ENCODE data around the gene NPNT.
"Not testable (repeated sequence)": the region's sequence is repeated elsewhere in the genome, so short reads cannot be mapped to it uniquely, and the experiment has no call there.

The NPNT gene, protein sequence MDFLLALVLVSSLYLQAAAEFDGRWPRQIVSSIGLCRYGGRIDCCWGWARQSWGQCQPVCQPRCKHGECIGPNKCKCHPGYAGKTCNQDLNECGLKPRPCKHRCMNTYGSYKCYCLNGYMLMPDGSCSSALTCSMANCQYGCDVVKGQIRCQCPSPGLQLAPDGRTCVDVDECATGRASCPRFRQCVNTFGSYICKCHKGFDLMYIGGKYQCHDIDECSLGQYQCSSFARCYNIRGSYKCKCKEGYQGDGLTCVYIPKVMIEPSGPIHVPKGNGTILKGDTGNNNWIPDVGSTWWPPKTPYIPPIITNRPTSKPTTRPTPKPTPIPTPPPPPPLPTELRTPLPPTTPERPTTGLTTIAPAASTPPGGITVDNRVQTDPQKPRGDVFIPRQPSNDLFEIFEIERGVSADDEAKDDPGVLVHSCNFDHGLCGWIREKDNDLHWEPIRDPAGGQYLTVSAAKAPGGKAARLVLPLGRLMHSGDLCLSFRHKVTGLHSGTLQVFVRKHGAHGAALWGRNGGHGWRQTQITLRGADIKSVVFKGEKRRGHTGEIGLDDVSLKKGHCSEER

GRCh38 chr4:105894660-105895582 lies at the start of gene NPNT:
Gene NPNT, plus strand, starts transcription at chr4:105895471. Its CDS starts 182 bp downstream, at chr4:105895653.
- no peak for FAIRE-seq

GRCh38 chr4:105845559-105845958 lies 49.7 kb upstream of the NPNT start:
- FAIRE-seq: no peak

DNA sequence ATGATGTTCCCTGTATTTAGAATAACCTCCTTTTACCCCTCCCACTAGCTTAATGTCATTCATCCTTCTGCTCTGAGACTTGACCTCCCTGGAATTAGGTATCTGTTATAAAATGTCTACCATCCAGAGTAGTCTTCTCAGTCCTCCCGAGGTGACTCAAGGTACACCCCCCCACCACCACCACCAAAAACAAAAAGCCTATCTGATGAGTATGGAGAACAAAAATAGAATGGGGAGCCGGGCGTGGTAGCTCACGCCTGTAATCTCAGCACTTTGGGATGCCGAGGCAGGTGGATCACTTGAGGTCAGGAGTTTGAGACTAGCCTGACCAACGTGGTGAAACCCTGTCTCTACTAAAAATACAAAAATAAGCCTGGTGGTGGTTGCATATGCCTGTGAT lies 46.9 kb upstream of the NPNT start:
- FAIRE-seq: not testable (repeated sequence)

DNA sequence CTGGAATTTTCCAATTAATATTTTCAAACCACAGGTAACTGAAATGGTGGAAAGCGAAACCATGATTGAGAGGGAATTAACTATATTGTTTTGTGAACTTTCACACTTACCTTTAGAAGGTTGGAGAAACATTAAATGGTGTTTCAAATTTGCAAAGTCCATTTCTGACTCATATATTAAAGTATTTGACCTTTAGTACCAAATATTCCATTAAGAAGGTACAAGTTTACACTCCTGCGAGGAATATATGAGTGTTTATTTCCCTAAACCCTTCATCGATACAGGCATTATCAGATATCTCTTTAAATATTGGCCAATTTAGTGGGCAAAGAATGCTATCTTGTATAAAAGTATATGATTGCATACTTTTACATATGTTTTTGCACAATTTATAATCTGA lies 44.1 kb upstream of the NPNT start:
- no peak for FAIRE-seq

- not testable (repeated sequence) for FAIRE-seq
Observed at GRCh38 chr4:105852230-105852629, 43.0 kb upstream of the NPNT start.

DNA sequence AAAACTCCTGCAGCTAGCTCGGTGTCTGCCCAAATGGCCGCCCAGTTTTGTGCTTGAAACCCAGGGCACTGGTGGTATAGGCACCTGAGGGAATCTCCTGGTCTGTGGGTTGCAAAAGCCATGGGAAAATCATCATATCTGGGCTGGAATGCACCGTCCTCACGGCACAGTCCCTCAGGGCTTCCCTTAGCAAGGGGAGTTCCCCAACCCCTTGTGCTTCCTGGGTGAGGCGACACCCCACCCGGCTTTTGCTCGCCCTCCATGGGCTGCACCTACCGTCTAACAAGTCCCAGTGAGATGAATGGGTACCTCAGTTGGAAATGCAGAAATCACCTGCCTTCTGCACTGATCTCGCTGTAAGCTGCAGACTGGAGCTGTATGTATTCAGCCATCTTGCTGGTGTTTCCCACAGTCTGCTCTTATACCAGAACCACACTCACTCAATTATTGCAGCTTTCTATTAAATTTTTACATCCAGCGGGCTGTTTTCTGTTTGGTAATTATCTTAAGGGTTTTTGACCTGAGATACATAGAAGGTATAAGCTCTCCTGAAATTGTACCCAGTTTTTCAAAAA lies 36.7 kb upstream of the NPNT start:
- FAIRE-seq: no peak

GRCh38 chr4:105859233-105859632 lies 36.0 kb upstream of the NPNT start:
- FAIRE-seq: no peak

GRCh38 chr4:105870963-105871362 lies 24.3 kb upstream of the NPNT start:
- no peak for FAIRE-seq

GRCh38 chr4:105871997-105872396 lies 23.3 kb upstream of the NPNT start:
- no peak for FAIRE-seq

GRCh38 chr4:105875233-105875632 lies 20.0 kb upstream of the NPNT start:
- no peak for FAIRE-seq

DNA sequence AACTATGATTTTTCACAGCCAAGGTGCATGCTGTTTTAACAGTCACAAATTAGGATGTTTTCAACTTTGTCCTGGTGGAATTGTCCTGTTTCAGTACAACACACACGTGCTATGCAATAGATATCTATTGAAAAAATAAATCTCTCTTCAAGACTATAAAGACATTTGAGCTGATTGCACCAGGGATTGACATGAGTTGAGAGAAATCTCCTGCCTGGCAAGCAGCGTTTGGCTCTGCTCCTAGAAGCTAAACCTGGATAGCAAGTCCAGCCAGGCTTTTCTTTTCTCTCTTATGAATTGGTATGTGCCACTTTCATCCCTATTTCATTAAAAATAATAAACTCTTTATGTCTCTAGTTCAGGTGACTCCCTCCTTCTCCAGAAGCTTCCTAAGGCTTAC lies 16.6 kb upstream of the NPNT start:
- no peak for FAIRE-seq

DNA sequence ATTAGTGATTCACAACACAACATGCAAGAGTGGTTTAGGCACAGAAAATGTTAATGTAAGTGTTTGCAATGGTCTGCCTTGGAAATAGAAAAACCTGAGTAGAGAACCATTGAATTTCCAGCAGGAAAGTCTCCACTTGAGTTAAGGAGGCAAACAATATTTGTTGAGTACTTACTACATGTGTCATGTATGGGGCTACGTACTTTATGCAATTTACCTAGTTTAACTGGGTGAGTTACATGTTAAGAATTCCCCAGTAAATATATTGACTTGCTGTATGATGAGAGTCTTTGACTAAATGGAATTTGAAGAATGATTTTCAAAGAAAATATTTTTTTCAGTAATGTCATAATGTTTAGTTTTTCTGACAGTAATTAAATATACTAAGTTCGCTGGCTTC lies 7.8 kb upstream of the NPNT start:
- FAIRE-seq: no peak

DNA sequence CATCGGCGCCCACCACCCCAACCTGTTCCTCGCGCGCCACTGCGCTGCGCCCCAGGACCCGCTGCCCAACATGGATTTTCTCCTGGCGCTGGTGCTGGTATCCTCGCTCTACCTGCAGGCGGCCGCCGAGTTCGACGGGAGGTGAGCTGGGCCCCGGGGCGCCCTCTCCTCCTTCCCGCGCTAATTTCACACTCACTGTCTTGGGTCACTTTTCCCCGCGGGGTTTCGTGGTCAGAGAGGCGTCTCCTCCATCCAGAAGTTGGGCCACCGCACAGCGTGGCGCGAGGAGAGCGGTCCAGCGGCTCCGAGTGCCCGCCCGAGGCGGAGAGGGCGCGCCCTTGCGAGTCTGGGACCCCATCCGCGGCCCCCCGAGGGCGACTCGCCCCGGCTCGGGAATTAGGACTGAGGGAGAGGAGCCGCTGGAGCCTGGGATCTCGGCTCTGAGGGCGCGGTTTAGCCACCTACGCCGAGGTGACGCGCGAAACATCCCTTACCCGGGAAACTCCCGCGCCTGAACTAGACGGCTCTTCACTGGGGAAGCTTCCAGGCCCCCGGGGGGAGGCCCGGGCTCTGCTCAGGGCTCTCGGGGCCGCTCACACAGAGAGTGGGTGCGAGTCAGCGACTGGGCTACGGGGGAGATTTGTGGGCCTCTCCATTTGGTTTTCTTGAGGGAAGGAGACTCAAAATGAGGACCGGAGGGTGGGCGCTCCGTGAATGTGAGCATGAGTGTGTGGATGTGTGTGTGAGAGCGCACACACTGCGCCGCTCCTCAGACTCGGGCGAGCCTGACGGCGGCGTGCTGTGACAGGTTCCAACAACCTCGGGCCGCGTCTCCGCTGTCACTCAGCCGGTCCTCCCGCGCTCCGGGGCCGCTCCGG lies 551 bp downstream of the NPNT start:
- FAIRE-seq: no peak

DNA sequence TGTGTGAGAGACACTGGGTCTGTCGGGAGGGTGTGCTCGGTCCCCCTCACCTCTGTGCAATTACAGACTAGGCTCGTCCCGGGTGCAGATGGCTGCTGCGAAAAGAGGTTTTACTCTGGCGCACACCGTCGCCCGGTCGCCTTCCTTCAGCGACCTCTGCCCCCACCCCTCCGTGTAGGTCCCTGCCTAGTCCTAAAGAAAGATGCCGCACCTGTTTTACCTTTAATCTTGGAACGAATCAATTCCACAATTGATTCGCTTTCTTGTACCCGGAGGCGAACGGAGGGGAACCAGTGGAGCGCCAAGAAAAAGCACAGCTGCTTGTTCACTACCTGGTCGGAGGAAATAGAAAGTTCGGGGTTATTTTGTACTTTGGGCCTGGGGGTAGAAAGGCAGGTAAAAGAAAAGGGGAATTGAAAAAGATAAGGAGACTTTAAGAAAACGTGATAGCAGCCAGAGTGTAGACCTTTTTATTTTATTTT lies 1.2 kb downstream of the NPNT start:
- no peak for FAIRE-seq

- FAIRE-seq: no peak
Observed at GRCh38 chr4:105896984-105897775, 1.9 kb downstream of the NPNT start.

GRCh38 chr4:105900541-105900940 lies 5.3 kb downstream of the NPNT start:
- FAIRE-seq: no peak

DNA sequence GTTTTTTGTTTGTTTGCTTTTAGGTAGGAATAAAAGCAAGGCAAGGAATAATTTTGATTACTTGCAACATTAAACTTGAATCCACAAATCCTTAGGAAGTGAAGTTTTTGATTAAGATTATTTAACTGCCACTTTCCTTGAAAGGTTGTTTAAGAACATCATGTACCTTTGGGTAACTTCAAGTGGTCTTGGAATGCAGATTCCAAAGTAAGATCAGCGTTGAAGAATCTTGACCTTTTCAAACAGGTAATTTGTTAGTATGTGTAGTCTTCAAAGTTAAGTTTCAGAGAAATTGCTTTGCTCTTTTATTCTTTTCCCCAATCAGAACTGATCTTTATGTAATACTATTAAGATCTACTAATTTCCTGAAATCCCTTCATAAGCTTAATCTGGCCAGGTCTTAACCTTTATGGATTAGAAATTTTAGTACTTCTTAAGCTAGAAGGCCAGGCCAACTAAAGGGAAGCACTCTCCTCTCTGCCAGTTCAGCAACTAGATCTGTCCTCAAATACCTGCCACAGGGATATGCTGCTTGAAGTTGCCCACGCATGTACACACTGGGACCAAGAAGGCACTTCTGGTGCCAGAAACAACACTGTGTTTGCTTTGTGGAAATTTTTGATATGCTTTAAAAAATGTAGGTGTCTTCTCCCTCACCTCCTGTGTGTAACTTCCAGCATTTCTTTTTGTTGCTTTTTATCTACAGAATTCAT lies 7.4 kb downstream of the NPNT start:
- FAIRE-seq: no peak

- FAIRE-seq: no peak
Observed at GRCh38 chr4:105909787-105910281, 14.6 kb downstream of the NPNT start.

- no peak for FAIRE-seq
Observed at GRCh38 chr4:105911426-105911825, 16.2 kb downstream of the NPNT start.

DNA sequence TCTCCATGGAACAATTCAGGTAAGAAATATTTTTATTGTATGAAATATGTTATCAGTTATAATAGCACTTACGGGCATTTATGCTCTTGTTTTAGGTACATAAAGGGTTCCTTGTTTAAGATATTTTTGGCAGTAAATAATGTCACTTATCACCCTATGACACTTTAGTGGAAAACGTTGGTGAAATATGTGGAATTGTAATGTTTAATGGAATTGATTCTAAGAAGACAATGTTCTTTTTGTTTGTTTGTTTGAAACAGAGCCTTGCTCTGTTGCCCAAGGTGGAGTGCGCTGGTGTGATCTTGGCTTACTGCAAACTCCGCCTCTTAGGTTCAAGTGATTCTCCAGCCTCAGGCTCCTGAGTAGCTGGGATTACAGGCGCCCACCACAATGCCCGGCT lies 17.4 kb downstream of the NPNT start:
- no peak for FAIRE-seq
